Stimulated activated CD8-positive, alpha-beta memory T cell treated with anti-CD3 and anti-CD28 coated beads, Interleukin-12 subunit alpha, Interleukin-12 subunit beta, amount 100 ng/mL, for 1 hour (primary cell): ENCODE measurements around the gene ERCC6.

Source experiments
- DNase-seq: peaks from one replicate; pipeline ENCODE4 v3.0.0-alpha.2; 2020; ENCODE audit warnings: low read depth

The ERCC6 gene

GRCh38 chr10:49512121-49512809 lies 26.7 kb downstream of the ERCC6 start:
- no peak for DNase-seq

GRCh38 chr10:49509771-49510303 lies 29.1 kb downstream of the ERCC6 start:
- no peak for DNase-seq

GRCh38 chr10:49508654-49509053 lies 30.3 kb downstream of the ERCC6 start:
- no peak for DNase-seq

GRCh38 chr10:49508249-49508648 lies 30.7 kb downstream of the ERCC6 start:
- no peak for DNase-seq

GRCh38 chr10:49505589-49505988 lies 33.3 kb downstream of the ERCC6 start:
- DNase-seq = no peak

DNA sequence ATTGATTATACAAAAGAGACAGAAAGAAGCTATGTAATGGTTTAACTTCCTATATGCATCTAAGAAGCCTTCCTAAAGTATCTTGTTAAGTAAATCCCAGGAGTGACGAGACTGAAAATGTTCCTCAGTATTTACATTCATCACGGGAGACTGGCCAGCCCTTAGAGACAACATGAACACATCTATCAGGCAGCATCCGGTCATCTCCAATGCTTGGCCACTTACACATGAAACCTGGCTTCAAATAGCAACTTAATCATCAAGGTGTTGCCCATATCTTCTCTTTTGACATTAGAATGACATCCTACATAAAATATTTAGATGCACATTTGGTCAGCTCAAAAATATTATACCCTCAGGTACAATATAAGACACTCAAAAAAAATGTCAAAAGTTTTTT lies 33.8 kb downstream of the ERCC6 start:
- no peak for DNase-seq

GRCh38 chr10:49504528-49504927 lies 34.4 kb downstream of the ERCC6 start:
- DNase-seq = no peak

DNA sequence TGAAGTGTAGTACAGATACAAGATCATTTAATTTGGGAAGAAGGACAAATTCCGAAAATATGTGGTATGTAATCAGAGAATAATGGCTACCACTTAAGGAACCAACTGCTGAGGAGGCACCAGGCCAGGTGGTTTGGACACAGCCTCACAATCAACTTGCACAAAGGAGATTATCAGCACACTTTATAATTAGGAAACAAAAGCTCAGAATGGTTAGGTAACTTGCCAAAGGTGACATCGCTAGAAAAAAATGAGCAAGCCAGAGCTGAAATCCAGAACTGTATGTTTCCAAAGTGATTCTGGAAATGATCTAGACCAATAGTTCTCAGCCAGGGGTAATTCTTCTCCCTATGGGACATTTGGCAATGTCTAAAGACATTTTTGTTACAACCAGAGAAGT lies 36.6 kb downstream of the ERCC6 start:
- no peak for DNase-seq

- DNase-seq = no peak
These were observed 38.5 kb downstream of the ERCC6 start for GRCh38 chr10:49500412-49500811.

DNA sequence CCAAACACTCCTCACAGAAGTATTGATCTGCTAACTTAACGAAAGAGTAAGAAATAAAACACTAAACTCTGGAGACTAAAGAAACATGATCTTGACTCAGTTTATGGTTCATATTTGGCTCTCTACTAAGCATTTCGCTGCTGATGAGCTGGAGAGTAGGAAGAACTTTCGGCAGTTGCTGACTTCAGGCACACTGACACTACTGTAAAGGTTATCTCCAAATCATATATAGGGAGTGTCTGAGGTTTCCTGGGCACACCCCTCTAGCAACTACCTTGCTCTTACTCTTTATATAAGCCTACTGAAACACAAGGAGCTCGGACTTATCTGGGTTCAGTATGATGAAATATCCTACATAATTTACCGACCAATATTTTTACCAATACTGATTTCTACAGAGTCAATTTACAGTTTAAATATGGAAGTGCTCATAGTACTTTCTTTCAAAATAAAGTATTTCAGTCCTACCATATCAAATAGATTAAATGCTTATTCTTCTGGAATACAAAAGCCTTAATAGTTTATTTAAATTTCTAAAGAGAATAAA lies 39.5 kb downstream of the ERCC6 start:
- no peak for DNase-seq

DNA sequence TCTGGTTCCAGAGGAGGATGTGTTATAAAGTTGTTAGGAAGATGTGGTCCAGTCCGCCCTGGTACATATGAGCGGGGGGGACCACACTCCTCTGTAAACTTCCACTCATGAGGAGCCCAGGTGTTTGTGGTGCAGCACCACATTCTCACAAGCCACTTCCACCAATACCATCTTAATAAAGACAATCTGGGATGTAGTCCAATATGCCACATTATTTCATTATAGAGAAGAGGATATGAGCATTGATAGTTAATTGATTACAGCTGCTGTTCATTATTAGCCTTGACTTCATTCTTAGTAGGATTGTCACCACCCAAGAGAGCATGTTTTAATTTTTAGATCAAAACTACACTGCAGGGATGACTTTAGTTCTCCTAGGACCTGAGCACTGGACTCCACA lies 40.5 kb downstream of the ERCC6 start:
- no peak for DNase-seq

DNA sequence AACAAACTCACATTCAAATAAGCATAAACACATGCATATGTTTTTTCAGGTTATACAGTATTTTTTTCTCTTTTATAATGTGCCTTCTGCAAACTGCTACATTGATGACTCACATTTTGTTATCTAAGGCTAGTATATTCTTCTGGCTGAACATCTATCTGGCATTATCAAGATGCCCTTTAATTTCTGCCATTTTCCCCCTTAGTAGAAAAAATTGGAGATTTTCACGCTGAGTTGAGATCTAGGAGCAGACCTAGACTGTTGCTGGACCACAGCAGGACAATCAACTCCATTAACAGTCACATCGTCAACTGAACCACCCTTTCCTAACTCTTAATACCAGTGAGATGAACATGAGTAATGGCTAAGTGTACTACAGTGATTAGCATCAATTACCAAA lies 41.6 kb downstream of the ERCC6 start:
- DNase-seq = no peak

DNA sequence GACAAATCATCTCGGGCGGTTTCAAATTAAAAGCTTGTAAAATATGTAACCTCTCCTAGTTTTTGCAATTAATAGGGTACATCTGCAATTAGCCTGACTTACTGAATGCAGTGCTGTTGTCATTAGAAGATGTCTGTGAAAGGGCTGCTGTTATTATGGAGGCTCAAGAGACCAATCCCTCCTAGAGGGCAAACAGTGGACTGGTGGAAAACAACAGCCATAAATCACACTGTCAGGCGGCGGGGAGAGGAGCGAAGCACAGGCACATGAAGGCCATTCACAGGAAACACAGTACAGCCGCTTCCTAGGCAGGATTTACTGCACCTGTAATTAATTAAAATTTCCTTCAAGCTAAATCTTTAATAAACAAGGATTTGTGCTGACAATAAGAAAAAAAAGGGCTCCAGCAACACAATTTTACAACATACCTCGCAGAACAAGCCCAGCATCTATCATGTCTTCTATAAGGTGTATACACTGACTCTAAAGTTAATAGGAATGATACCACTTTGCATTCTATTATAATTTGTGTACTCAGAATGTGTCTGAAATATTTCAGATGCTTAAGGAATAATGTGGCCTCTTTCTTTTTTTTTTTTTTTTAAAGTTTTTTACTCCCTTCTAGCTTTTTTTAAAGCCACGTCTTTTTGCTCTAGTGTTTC lies 50.7 kb downstream of the ERCC6 start:
- DNase-seq = no peak

DNA sequence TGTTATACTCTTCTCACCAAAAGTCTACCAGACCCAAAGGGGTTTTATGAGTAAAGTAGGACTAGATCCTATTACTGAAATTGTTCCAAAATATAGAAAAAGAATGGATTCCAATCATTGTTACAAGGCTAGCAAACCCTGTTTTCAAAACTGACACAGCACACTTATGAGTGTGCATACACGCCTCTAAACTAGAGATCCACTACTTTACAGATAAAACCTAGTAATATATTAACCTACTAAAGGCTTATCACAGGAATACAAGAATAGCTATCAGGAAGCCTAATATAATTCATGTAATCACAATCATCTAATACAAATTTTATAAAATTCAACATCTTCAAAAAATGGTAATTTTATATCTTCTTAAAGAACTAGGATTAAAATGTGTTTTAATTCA lies 52.2 kb downstream of the ERCC6 start:
- DNase-seq = no peak

GRCh38 chr10:49486009-49486408 lies 52.9 kb downstream of the ERCC6 start:
- DNase-seq = no peak

GRCh38 chr10:49484486-49485235 lies 54.3 kb downstream of the ERCC6 start:
- DNase-seq = no peak

- no peak for DNase-seq
These were observed 60.1 kb downstream of the ERCC6 start for GRCh38 chr10:49478819-49479218.

- DNase-seq = no peak
These were observed 64.0 kb downstream of the ERCC6 start for GRCh38 chr10:49474901-49475300.

DNA sequence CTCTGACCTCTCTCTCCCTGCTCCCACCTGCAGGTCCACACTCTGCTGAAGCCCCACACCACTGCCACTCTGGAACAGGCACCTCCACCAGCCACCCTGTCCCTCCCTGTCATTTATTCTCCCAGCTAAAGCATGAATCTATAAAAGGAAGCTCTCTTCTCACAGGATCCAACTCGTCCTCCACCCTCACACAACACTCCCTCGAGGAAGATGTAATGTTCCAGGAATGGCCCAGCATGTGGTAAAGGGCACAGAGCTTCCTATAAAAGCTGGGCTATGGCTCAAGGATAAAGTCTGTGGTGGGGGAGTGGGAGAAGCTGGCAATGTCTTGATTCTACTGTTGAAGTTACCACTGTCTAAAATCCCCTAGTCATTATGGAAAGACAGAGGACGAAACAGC lies 67.4 kb downstream of the ERCC6 start:
- no peak for DNase-seq

DNA sequence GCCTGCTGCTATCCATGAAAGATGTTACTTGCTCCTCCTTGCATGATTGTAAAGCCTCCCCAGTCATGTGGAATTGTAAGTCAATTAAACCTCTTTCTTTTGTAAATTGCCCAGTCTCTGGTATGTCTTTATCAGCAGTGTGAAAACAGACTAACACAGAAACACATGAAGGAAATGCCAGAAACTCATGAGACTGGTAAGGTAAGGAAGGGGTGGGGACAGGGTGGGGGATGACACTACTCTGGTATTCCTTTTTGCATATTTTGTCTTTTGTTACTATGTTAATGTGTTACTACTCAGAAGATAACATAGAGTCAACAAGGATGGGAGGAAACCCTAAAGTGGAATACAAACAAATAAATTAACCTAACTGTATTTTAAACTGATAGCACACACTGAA lies 73.2 kb downstream of the ERCC6 start:
- DNase-seq = no peak
